Uterus (tissue), 2 donors: ENCODE results near the gene TRPM4.
"Not testable (repeated sequence)": the region's sequence is repeated elsewhere in the genome, so short reads cannot be mapped to it uniquely, and the experiment has no call there.

Source experiments
- CTCF ChIP-seq, 4 experiments: fragments of 200-600 bp in 2 of 4; fragments of 450-650 bp in 2 of 4; sonication (generic) in 2 of 4; IDR thresholded peaks; one replicate each; pipeline ENCODE4 v1.5.1; 2016 to 2019; ENCODE audit warnings: antibody characterized with exemption in 4 of 4, mild to moderate bottlenecking in 2 of 4, moderate library complexity in 1 of 4
- POLR2A ChIP-seq, 2 donors: fragments of 450-650 bp; IDR thresholded peaks; one replicate each; pipeline ENCODE4 v1.6.1; 2016; ENCODE audit warnings: antibody characterized with exemption in 2 of 2, mild to moderate bottlenecking in 1 of 2, moderate library complexity in 1 of 2

- not testable (repeated sequence) for TF ChIP-seq CTCF, POLR2A (IDR thresholded peaks at IDR 0.05)
Observed at GRCh38 chr19:49146408-49146770, 11.2 kb upstream of the TRPM4 start.
